ENCODE data around the gene TUBA4A.

GRCh38 chr2:219246559-219246958 lies 7.2 kb downstream of the TUBA4A start:
- TF ChIP-seq CTCF (IDR thresholded peaks at IDR 0.05) (no peak), POLR2A (IDR thresholded peaks at IDR 0.05) (no peak)
